HEK293 (cell line): ENCODE results near the gene MKNK2.

Experiments
- CTCF ChIA-PET: fragments of 350-600 bp; formaldehyde crosslinking; extraction: SDS; loops from one replicate; lab custom pipeline; 2021; ENCODE audit warnings: antibody characterized with exemption; lab: Yijun Ruan, JAX
- POLR2A ChIA-PET: fragments of 300-600 bp; formaldehyde crosslinking; extraction: SDS; loops from one replicate; lab custom pipeline; 2020; ENCODE audit warnings: antibody characterized with exemption, inconsistent platforms; lab: Yijun Ruan, JAX
- H3K27ac ChIP-seq: fragments of 200-500 bp; sonication (Bioruptor generic); 2 replicates; pipeline ENCODE4 v1.5.1; 2014; ENCODE audit warnings: low read depth, low read length, control low read depth, inconsistent platforms; ENCODE audit errors: extremely low read depth
- H3K36me3 ChIP-seq, 2 experiments: fragments of 200-500 bp in 1 of 2; sonication (Bioruptor generic) in 1 of 2; 1 replicate in 1 of 2; 2 replicates in 1 of 2; pipeline ENCODE4 v1.5.1; 2014 to 2017; ENCODE audit warnings: inconsistent platforms in 2 of 2, low read length in 2 of 2; ENCODE audit not compliant: control insufficient read depth in 2 of 2, insufficient read depth in 1 of 2
- H3K4me1 ChIP-seq: fragments of 200-500 bp; sonication (Bioruptor generic); 2 replicates; pipeline ENCODE4 v1.5.1; 2014; ENCODE audit warnings: mild to moderate bottlenecking, low read length, inconsistent platforms; ENCODE audit not compliant: control insufficient read depth, insufficient read depth
- H3K4me3 ChIP-seq: 2 replicates; pipeline ENCODE4 v1.5.1; 2011; ENCODE audit warnings: low read depth, mild to moderate bottlenecking, control low read depth, low read length, moderate library complexity
- H3K9me3 ChIP-seq: fragments of 200-500 bp; sonication (Bioruptor generic); 2 replicates; pipeline ENCODE4 v1.5.1; 2014; ENCODE audit warnings: low read depth, low read length, inconsistent platforms; ENCODE audit not compliant: control insufficient read depth, insufficient read depth
- FEZF1 ChIP-seq: fragments of 450-650 bp; formaldehyde crosslinking; IDR thresholded peaks from 2 replicates; pipeline ENCODE4 v1.5.1; 2016; ENCODE audit warnings: missing biosample characterization, missing genetic modification characterization
- GLIS2 ChIP-seq: fragments of 450-650 bp; formaldehyde crosslinking; IDR thresholded peaks from 2 replicates; pipeline ENCODE4 v1.5.1; 2016; ENCODE audit warnings: missing biosample characterization, missing genetic modification characterization
- HOXD13 ChIP-seq: sonication (generic); formaldehyde crosslinking; IDR thresholded peaks from 2 replicates; pipeline ENCODE4 v1.8.0; 2022; ENCODE audit warnings: missing genetic modification reagents, borderline replicate concordance
- OVOL3 ChIP-seq: fragments of 450-650 bp; formaldehyde crosslinking; IDR thresholded peaks from 2 replicates; pipeline ENCODE4 v1.5.1; 2016; ENCODE audit warnings: missing biosample characterization, missing genetic modification characterization
- REPIN1 ChIP-seq: fragments of 450-650 bp; formaldehyde crosslinking; IDR thresholded peaks from 2 replicates; pipeline ENCODE4 v1.5.1; 2017; ENCODE audit warnings: missing biosample characterization, missing genetic modification characterization, low read depth
- SETDB1 ChIP-seq: IDR thresholded peaks from one replicate; pipeline ENCODE4 v1.6.1; 2017; ENCODE audit warnings: mild to moderate bottlenecking, low read length, moderate library complexity, mixed read lengths; ENCODE audit not compliant: insufficient read length
- ZNF112 ChIP-seq: fragments of 450-650 bp; formaldehyde crosslinking; IDR thresholded peaks from 2 replicates; pipeline ENCODE4 v1.5.0; 2017; ENCODE audit warnings: missing biosample characterization, missing genetic modification characterization
- ZNF114 ChIP-seq: fragments of 450-650 bp; formaldehyde crosslinking; IDR thresholded peaks from 2 replicates; pipeline ENCODE4 v1.5.0; 2017; ENCODE audit warnings: missing biosample characterization, missing genetic modification characterization
- ZNF121 ChIP-seq: fragments of 450-650 bp; formaldehyde crosslinking; IDR thresholded peaks from 2 replicates; pipeline ENCODE4 v1.5.1; 2016; ENCODE audit warnings: missing biosample characterization, missing genetic modification characterization
- ZNF138 ChIP-seq: fragments of 450-650 bp; formaldehyde crosslinking; IDR thresholded peaks from 2 replicates; pipeline ENCODE4 v1.5.1; 2016; ENCODE audit warnings: missing biosample characterization, missing genetic modification characterization, borderline replicate concordance
- ZNF175 ChIP-seq: fragments of 450-650 bp; formaldehyde crosslinking; IDR thresholded peaks from 2 replicates; pipeline ENCODE4 v1.5.1; 2016; ENCODE audit warnings: missing biosample characterization, missing genetic modification characterization
- ZNF19 ChIP-seq: fragments of 450-650 bp; formaldehyde crosslinking; IDR thresholded peaks from 2 replicates; pipeline ENCODE4; 2016; ENCODE audit warnings: missing biosample characterization, missing genetic modification characterization, low read depth
- ZNF214 ChIP-seq: fragments of 450-650 bp; formaldehyde crosslinking; IDR thresholded peaks from 2 replicates; pipeline ENCODE4 v1.5.1; 2017; ENCODE audit warnings: missing biosample characterization, mild to moderate bottlenecking, missing genetic modification characterization, borderline replicate concordance
- ZNF239 ChIP-seq: fragments of 450-650 bp; formaldehyde crosslinking; IDR thresholded peaks from 2 replicates; pipeline ENCODE4 v1.5.1; 2016; ENCODE audit warnings: missing biosample characterization, missing genetic modification characterization
- ZNF354C ChIP-seq: fragments of 450-650 bp; formaldehyde crosslinking; IDR thresholded peaks from 2 replicates; pipeline ENCODE4 v1.5.1; 2016; ENCODE audit warnings: missing biosample characterization, missing genetic modification characterization, low read depth, borderline replicate concordance
- ZNF366 ChIP-seq: fragments of 450-650 bp; formaldehyde crosslinking; conservative IDR thresholded peaks from 2 replicates; pipeline ENCODE4 v1.5.1; 2016; ENCODE audit warnings: missing biosample characterization, missing genetic modification characterization
- ZNF394 ChIP-seq: fragments of 450-650 bp; formaldehyde crosslinking; IDR thresholded peaks from 2 replicates; pipeline ENCODE4 v1.5.1; 2016; ENCODE audit warnings: missing biosample characterization, missing genetic modification characterization, mild to moderate bottlenecking, moderate library complexity, borderline replicate concordance
- ZNF48 ChIP-seq: fragments of 450-650 bp; formaldehyde crosslinking; IDR thresholded peaks from 2 replicates; pipeline ENCODE4 v1.5.1; 2016; ENCODE audit warnings: missing biosample characterization, missing genetic modification characterization
- ZNF501 ChIP-seq: fragments of 450-650 bp; formaldehyde crosslinking; IDR thresholded peaks from 2 replicates; pipeline ENCODE4 v1.5.1; 2016; ENCODE audit warnings: missing biosample characterization, missing genetic modification characterization
- ZNF510 ChIP-seq: fragments of 450-650 bp; formaldehyde crosslinking; IDR thresholded peaks from 2 replicates; pipeline ENCODE4 v1.5.1; 2018; ENCODE audit warnings: mild to moderate bottlenecking, missing genetic modification characterization, missing biosample characterization; ENCODE audit not compliant: insufficient replicate concordance
- ZNF596 ChIP-seq: fragments of 450-650 bp; IDR thresholded peaks from 2 replicates; pipeline ENCODE4 v1.5.0; 2018; ENCODE audit warnings: missing biosample characterization, mild to moderate bottlenecking, missing genetic modification characterization, moderate library complexity
- ZNF623 ChIP-seq: fragments of 450-650 bp; formaldehyde crosslinking; IDR thresholded peaks from 2 replicates; pipeline ENCODE4 v1.5.1; 2016; ENCODE audit warnings: missing biosample characterization, missing genetic modification characterization
- ZNF747 ChIP-seq: fragments of 450-650 bp; formaldehyde crosslinking; IDR thresholded peaks from 2 replicates; pipeline ENCODE4 v1.5.1; 2016; ENCODE audit warnings: missing biosample characterization, missing genetic modification characterization
- ZNF776 ChIP-seq: fragments of 450-650 bp; formaldehyde crosslinking; IDR thresholded peaks from 2 replicates; pipeline ENCODE4 v1.5.0; 2017; ENCODE audit warnings: missing biosample characterization, missing genetic modification characterization, borderline replicate concordance
- ZNF791 ChIP-seq: fragments of 450-650 bp; formaldehyde crosslinking; IDR thresholded peaks from 2 replicates; pipeline ENCODE4 v1.5.1; 2016; ENCODE audit warnings: missing biosample characterization, missing genetic modification characterization
- ZNF843 ChIP-seq: fragments of 450-650 bp; formaldehyde crosslinking; IDR thresholded peaks from 2 replicates; pipeline ENCODE4 v1.5.1; 2016; ENCODE audit warnings: missing biosample characterization, missing genetic modification characterization
- ZSCAN23 ChIP-seq: fragments of 450-650 bp; formaldehyde crosslinking; IDR thresholded peaks from 2 replicates; pipeline ENCODE4 v1.5.1; 2016; ENCODE audit warnings: missing biosample characterization, missing genetic modification characterization
- TF ChIP-seq, protein P1 (sequence below): fragments of 450-650 bp; formaldehyde crosslinking; IDR thresholded peaks from 2 replicates; pipeline ENCODE4 v1.5.1; 2016; ENCODE audit warnings: missing biosample characterization, missing genetic modification characterization
- TF ChIP-seq, protein P2 (sequence below): fragments of 450-650 bp; formaldehyde crosslinking; IDR thresholded peaks from 2 replicates; pipeline ENCODE4 v1.5.1; 2016; ENCODE audit warnings: missing biosample characterization, missing genetic modification characterization
- TF ChIP-seq, protein P3 (sequence below): fragments of 450-650 bp; formaldehyde crosslinking; IDR thresholded peaks from 2 replicates; pipeline ENCODE4 v1.5.1; 2016; ENCODE audit warnings: missing biosample characterization, missing genetic modification characterization

MKNK2 gene

DNA sequence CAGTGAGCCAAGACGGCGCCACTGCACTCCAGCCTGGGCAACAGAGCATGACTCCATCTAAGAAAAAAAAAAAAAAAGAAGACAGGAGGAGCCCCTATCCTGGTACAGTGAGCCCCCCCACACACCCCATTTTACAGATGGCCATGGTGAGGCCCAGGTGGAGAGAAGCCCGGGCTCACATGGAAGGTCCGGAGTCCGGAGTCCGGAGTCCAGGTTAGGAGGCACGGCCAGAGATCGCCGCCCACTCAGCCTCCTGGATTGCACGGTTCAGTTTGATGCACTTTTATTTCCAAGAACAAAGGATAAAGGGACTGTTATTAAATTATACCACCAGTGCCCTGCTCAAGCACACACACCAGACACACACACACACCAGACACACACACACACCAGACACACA, 24.3 kb downstream of the MKNK2 start:
- Histone ChIP-seq H3K4me3 (no peak overlapping the region), H3K36me3 (no peaks in the 10 kb centered on the region), H3K4me1 (no peaks in the 10 kb centered on the region), H3K9me3 (no peaks in the 10 kb centered on the region), H3K27ac (no peak overlapping the region)
- TF ChIP-seq ZNF121 (no peak), ZNF747 (tag by site-specific recombination) (no peak), ZNF239 (tag by site-specific recombination) (no peak), ZNF510 (tag by site-specific recombination) (no peak), ZNF623 (no peak), ZNF19 (tag by site-specific recombination) (no peak), ZNF175 (tag by site-specific recombination) (no peak), ZNF366 (tag by site-specific recombination) (no peak), ZNF354C (tag by site-specific recombination) (no peak), ZNF501 (tag by site-specific recombination) (no peak), ZSCAN23 (tag by site-specific recombination) (no peak)
- TF ChIP-seq, protein P1, sequence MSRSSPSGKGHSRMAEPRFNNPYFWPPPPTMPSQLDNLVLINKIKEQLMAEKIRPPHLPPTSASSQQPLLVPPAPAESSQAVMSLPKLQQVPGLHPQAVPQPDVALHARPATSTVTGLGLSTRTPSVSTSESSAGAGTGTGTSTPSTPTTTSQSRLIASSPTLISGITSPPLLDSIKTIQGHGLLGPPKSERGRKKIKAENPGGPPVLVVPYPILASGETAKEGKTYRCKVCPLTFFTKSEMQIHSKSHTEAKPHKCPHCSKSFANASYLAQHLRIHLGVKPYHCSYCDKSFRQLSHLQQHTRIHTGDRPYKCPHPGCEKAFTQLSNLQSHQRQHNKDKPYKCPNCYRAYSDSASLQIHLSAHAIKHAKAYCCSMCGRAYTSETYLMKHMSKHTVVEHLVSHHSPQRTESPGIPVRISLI (tag by site-specific recombination), result no peak
- TF ChIP-seq, protein P2, sequence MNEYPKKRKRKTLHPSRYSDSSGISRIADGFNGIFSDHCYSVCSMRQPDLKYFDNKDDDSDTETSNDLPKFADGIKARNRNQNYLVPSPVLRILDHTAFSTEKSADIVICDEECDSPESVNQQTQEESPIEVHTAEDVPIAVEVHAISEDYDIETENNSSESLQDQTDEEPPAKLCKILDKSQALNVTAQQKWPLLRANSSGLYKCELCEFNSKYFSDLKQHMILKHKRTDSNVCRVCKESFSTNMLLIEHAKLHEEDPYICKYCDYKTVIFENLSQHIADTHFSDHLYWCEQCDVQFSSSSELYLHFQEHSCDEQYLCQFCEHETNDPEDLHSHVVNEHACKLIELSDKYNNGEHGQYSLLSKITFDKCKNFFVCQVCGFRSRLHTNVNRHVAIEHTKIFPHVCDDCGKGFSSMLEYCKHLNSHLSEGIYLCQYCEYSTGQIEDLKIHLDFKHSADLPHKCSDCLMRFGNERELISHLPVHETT, result no peak
- ChIA-PET CTCF (interaction anchor here (0.6 kb wide), 1 partner anchor 502 kb away, joined by 3 read pairs; no protein-coding TSS in a partner anchor), POLR2A (no interaction called here)

DNA sequence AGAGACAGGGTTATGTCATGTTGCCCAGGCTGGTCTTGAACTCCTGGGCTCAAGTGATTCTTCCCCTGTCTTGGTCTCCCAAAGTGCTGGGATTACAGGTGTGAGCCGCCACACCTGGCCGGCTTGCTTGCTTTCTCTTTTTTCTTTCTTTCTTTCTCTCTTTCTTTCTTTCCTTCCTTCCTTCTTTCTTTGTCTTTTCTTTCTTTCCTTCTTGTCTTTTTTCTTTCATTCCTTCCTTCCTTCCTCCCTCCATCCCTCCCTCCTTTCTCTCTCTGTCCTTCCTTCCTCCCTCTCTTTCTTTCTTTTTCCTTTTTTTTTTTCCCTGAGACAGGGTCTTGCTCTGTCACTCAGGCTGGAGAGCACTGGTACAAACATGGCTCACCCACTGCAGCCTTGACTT, 28.8 kb downstream of the MKNK2 start:
- ChIA-PET CTCF (interaction anchor here (0.6 to 1.5 kb wide), 3 partner anchors 47 to 379 kb away, joined by 3 to 8 read pairs (median 4); partner anchors contain the start of gene PLEKHJ1), POLR2A (no interaction called here)
- Histone ChIP-seq H3K4me3 (no peak overlapping the region), H3K27ac (no peak overlapping the region), H3K9me3 (no peaks in the 10 kb centered on the region), H3K36me3 (no peaks in the 10 kb centered on the region), H3K4me1 (no peaks in the 10 kb centered on the region)
- TF ChIP-seq ZNF112 (tag by site-specific recombination) (no peak), ZNF366 (tag by site-specific recombination) (peak; percentile 89)

DNA sequence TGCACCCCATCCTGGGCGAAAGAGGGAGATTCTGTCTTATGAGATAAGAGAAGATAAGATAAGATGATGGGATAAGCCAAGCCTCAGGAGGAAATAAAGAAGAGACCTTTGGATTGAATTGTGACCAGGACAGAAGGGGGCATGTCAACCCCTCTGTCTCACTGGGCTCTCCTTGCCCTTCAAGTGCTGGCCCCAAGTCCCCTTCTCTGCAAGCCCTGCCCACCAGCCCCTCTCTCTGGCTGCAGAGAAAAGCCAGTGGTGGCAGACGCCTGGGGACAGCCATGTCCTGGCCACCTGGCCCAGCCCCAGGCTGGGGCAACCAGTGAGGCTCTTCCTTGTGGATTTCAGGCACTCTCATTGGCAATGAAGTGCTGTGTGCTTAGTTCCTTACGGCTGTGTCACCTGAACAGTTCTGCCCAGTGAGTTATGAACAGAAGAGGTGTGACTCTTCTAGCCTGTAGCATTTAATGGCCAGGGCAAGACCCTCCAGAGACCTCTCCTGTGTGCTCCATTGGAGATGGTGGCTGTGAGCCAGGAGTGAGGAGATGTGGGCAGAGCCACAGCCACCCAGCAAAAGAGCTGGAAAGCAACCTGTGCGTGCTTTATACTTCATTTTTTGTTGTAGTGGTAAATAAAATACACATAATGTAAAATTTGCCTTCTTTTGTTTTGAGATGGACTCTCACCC, 29.4 kb downstream of the MKNK2 start:
- H3K27ac ChIP-seq, result no peak overlapping the region
- TF ChIP-seq ZNF114 (tag by site-specific recombination) (no peak), ZNF214 (tag by site-specific recombination) (no peak), ZNF747 (tag by site-specific recombination) (no peak), ZNF843 (tag by site-specific recombination) (no peak), GLIS2 (tag by site-specific recombination) (no peak), SETDB1 (no peak), ZNF596 (tag by site-specific recombination) (no peak), OVOL3 (tag by site-specific recombination) (no peak), FEZF1 (tag by site-specific recombination) (no peak), ZNF776 (tag by site-specific recombination) (no peak), REPIN1 (tag by site-specific recombination) (no peak), HOXD13 (CRISPR knock-in tag) (no peak), ZNF791 (tag by site-specific recombination) (no peak), ZNF138 (no peak), ZNF394 (tag by site-specific recombination) (no peak), ZNF48 (tag by site-specific recombination) (no peak)
- TF ChIP-seq, protein P3, sequence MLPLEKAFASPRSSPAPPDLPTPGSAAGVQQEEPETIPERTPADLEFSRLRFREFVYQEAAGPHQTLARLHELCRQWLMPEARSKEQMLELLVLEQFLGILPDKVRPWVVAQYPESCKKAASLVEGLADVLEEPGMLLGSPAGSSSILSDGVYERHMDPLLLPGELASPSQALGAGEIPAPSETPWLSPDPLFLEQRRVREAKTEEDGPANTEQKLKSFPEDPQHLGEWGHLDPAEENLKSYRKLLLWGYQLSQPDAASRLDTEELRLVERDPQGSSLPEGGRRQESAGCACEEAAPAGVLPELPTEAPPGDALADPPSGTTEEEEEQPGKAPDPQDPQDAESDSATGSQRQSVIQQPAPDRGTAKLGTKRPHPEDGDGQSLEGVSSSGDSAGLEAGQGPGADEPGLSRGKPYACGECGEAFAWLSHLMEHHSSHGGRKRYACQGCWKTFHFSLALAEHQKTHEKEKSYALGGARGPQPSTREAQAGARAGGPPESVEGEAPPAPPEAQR, result no peak

More for the DNA sequence above, 29.4 kb downstream of the MKNK2 start:
- ChIA-PET CTCF (interaction anchor here (2.5 to 3.2 kb wide), 2 partner anchors 46 to 48 kb away, joined by 14 to 30 read pairs; no protein-coding TSS in a partner anchor), POLR2A (interaction anchor here (0.6 kb wide), 1 partner anchor 369 kb away, joined by 7 read pairs; no protein-coding TSS in a partner anchor)
- Histone ChIP-seq H3K36me3 (no peaks in the 10 kb centered on the region), H3K4me3 (no peak overlapping the region), H3K9me3 (no peaks in the 10 kb centered on the region), H3K4me1 (no peaks in the 10 kb centered on the region)
